Epithelial cell of esophagus (primary cell): Measurements from ENCODE around the gene C16orf90.

Experiments
- DNase-seq: peaks from one replicate; pipeline ENCODE4 v3.0.0; 2010; ENCODE audit warnings: low read depth
- H3K4me3 ChIP-seq: 2 replicates; pipeline ENCODE4 v1.5.1; 2011; ENCODE audit warnings: mild to moderate bottlenecking, low read length, control low read depth
- CTCF ChIP-seq: IDR thresholded peaks from 2 replicates; pipeline ENCODE4 v1.5.1; 2011; ENCODE audit warnings: low read depth, mild to moderate bottlenecking, low read length, control low read depth, inconsistent platforms; ENCODE audit not compliant: insufficient read depth; ENCODE audit errors: missing control alignments

C16orf90 gene

GRCh38 chr16:3467182-3467581, 28.1 kb downstream of the C16orf90 start:
- TF ChIP-seq CTCF, result no peak
- DNase-seq, result no peak
- no peak overlapping the region for H3K4me3 ChIP-seq

GRCh38 chr16:3465911-3466584, 29.2 kb downstream of the C16orf90 start:
- H3K4me3 ChIP-seq, result no peak overlapping the region
- DNase-seq, result no peak
- no peak for TF ChIP-seq CTCF

- no peak overlapping the region for H3K4me3 ChIP-seq
Measured at GRCh38 chr16:3465301-3465700, 30.0 kb downstream of the C16orf90 start.

GRCh38 chr16:3461151-3461550, 34.1 kb downstream of the C16orf90 start:
- no peak overlapping the region for H3K4me3 ChIP-seq
- TF ChIP-seq CTCF, result no peak
- no peak for DNase-seq

More at GRCh38 chr16:3465301-3465700, 30.0 kb downstream of the C16orf90 start:
- no peak for DNase-seq
- TF ChIP-seq CTCF, result no peak

GRCh38 chr16:3460585-3460984, 34.7 kb downstream of the C16orf90 start:
- no peak for DNase-seq
- no peak for TF ChIP-seq CTCF
- no peak overlapping the region for H3K4me3 ChIP-seq

GRCh38 chr16:3460121-3460520, 35.2 kb downstream of the C16orf90 start:
- no peak for DNase-seq
- H3K4me3 ChIP-seq, result no peak overlapping the region
- no peak for TF ChIP-seq CTCF
